ENCODE measurements around the gene SAPCD2.

DNA sequence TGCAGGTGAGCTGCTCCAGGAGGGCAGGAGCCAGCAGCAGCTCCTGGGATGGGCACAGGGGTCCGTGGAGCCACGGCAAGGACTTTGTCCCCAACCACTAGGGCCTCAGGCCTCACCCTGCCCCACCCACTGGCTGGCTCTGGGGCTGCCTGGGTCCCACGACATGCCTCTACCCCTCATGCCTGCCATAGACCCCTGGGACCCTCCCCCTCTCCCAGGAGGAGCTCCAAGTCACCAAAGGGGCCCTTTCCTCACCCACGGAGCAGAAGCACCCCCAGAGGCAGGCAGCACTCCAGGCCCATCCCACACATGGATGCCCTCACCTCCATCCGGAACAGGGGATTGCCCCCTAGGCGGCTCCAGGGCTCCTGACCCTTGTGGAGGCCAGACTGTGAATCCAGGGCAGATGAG is 48.8 kb downstream of the SAPCD2 start:
- no peak for TF ChIP-seq POLR2A (IDR thresholded peaks at IDR 0.05)
- no peak for TF ChIP-seq CTCF (IDR thresholded peaks at IDR 0.05)
